ENCODE measurements around the gene TCF12. TPM values are rescaled to one million over a fixed set of nuclear protein-coding genes. Genes with fewer than 3 reads are reported as not detected.

TCF12 gene
- total RNA-seq, 1 donor from 2014 or later, result 194 TPM

DNA sequence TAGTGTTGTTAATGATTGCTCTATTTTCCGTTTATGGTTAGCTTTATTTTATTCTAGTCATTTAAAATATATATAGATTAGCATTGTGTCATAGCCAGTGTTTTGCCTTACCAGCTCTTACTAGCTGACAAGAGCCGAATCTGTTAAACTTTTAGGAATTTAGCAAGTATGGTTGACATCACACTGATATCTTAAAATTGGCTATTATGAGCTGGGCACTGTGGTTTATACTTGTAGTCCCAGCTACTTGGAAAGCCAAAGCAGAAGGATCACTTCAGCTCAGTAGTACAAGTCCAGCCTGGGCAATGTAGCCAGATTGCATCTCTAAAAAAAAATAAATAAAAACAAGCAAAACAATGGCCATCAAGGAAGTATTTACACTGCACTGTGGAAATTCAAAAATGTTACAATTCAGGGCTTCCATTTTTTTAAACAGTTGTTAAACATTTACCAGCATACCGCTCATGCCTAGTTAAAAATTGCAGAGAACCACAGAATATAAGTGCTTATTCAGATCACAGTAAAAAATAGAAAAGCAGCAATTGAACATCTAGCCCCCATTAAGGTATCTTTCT lies 249.5 kb downstream of the TCF12 start:
- DNase-seq (ENCODE audit: low spot score in 2 of 2, unreplicated experiment in 2 of 2), result no peak
- peaks cover 6% of the 10 kb centered on the region for H3K9me3 Mint-ChIP-seq
- no peaks in the 10 kb centered on the region for H3K27me3 Mint-ChIP-seq (ENCODE audit: low read depth)
- TF ChIP-seq, protein P1, sequence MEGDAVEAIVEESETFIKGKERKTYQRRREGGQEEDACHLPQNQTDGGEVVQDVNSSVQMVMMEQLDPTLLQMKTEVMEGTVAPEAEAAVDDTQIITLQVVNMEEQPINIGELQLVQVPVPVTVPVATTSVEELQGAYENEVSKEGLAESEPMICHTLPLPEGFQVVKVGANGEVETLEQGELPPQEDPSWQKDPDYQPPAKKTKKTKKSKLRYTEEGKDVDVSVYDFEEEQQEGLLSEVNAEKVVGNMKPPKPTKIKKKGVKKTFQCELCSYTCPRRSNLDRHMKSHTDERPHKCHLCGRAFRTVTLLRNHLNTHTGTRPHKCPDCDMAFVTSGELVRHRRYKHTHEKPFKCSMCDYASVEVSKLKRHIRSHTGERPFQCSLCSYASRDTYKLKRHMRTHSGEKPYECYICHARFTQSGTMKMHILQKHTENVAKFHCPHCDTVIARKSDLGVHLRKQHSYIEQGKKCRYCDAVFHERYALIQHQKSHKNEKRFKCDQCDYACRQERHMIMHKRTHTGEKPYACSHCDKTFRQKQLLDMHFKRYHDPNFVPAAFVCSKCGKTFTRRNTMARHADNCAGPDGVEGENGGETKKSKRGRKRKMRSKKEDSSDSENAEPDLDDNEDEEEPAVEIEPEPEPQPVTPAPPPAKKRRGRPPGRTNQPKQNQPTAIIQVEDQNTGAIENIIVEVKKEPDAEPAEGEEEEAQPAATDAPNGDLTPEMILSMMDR (IDR thresholded peaks at IDR 0.05; ENCODE audit: unreplicated experiment), result no peak
- H3K4me1 Mint-ChIP-seq, result peaks cover 4% of the 10 kb centered on the region
- H3K36me3 Mint-ChIP-seq, result peaks cover 20% of the 10 kb centered on the region
- no peak overlapping the region for H3K4me3 Mint-ChIP-seq
- no peak overlapping the region for H3K27ac Mint-ChIP-seq

DNA sequence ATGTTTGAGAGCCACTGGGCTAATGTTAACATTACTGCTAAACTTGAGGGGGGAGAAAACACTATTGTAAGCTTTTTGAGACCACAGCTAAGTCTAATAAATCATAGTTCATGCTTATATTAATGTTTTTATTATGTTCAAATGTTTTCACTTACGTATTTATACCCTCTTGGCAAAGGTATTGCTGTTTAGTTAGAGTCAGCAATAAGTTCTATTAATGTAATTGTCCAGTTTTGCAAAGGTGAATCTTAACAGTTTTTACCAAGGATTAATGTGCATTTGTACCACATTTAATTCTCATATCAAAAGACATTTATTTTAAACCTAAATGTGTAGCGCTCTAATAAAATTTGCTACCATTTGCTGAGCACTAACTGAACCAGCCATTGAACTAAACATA lies 251.2 kb downstream of the TCF12 start:
- TF ChIP-seq, protein P1 (IDR thresholded peaks at IDR 0.05; ENCODE audit: unreplicated experiment), result no peak
- Mint-ChIP-seq H3K4me3 (no peak overlapping the region), H3K9me3 (no peaks in the 10 kb centered on the region), H3K36me3 (peaks cover 20% of the 10 kb centered on the region), H3K27me3 (ENCODE audit: low read depth) (no peaks in the 10 kb centered on the region), H3K27ac (no peak overlapping the region), H3K4me1 (peaks cover 4% of the 10 kb centered on the region)
- DNase-seq (ENCODE audit: low spot score in 2 of 2, unreplicated experiment in 2 of 2), result no peak

DNA sequence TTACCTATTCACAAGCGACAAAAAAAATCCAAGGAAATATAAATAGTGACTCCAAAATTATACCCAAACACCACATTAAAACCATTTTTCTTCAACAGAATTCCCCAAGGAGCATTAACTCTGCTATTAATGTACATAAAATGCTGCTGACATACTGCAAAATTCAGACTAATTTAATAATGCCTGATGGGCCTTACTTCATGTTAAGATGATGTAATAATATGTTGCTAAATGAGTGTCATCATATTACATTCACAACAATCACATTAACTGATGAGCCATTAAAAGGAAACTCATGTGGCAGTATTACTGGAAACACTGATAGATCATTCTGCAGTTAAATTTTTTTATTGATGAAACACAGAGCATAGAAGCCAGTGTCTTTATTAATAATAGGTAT lies 253.0 kb downstream of the TCF12 start:
- Mint-ChIP-seq H3K4me3 (no peak overlapping the region), H3K36me3 (peaks cover 23% of the 10 kb centered on the region), H3K27ac (no peak overlapping the region), H3K27me3 (ENCODE audit: low read depth) (no peaks in the 10 kb centered on the region), H3K9me3 (no peaks in the 10 kb centered on the region), H3K4me1 (peaks cover 4% of the 10 kb centered on the region)
- no peak for DNase-seq (ENCODE audit: low spot score in 2 of 2, unreplicated experiment in 2 of 2)
- TF ChIP-seq, protein P1 (IDR thresholded peaks at IDR 0.05; ENCODE audit: unreplicated experiment), result no peak

DNA sequence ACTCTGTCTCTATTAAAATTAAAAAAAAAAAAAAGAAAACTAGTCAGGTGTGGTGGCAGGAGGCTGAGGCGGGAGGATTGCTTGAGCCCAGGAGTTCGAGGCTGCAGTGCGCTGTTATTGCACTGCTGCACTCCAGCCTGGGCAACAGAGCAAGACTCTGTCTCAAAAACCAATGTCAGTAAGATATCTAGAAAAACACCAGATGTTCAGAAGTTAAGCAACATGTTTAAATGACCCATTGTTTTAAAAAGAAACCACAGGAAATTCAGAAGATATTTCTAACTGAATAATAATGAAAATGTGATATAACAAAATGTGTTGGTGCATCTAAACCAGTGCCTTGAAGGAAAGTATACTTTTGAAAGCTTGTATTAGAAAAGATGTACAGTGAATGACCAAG lies 254.5 kb downstream of the TCF12 start:
- no peaks in the 10 kb centered on the region for H3K9me3 Mint-ChIP-seq
- peaks cover 4% of the 10 kb centered on the region for H3K4me1 Mint-ChIP-seq
- no peak for DNase-seq (ENCODE audit: low spot score in 2 of 2, unreplicated experiment in 2 of 2)
- peaks cover 24% of the 10 kb centered on the region for H3K36me3 Mint-ChIP-seq
- TF ChIP-seq, protein P1 (IDR thresholded peaks at IDR 0.05; ENCODE audit: unreplicated experiment), result no peak
- H3K27me3 Mint-ChIP-seq (ENCODE audit: low read depth), result no peaks in the 10 kb centered on the region
- no peak overlapping the region for H3K4me3 Mint-ChIP-seq
- no peak overlapping the region for H3K27ac Mint-ChIP-seq

DNA sequence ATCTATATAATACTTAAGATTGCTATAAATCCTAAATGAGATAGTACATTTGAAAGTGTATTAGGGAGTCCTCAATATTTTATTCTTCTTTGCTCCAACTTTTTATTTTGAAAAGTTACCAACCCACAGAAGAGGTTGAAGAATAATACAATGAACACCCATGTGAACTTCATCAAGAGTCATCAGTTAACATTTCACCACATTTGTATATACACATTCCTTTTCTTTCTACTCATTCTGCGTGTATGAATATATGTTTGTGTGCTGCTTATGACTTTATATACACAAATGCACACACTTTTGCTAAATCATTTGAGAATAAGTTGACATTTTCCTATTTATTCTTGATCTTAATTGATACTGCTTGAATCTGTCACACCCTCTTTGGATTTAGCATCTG lies 264.6 kb downstream of the TCF12 start:
- Mint-ChIP-seq H3K27ac (no peak overlapping the region), H3K27me3 (ENCODE audit: low read depth) (no peaks in the 10 kb centered on the region), H3K4me1 (peaks cover 8% of the 10 kb centered on the region), H3K9me3 (peaks cover 15% of the 10 kb centered on the region), H3K4me3 (no peak overlapping the region), H3K36me3 (peaks cover 26% of the 10 kb centered on the region)
- TF ChIP-seq, protein P1 (IDR thresholded peaks at IDR 0.05; ENCODE audit: unreplicated experiment), result no peak
- no peak for DNase-seq (ENCODE audit: low spot score in 2 of 2, unreplicated experiment in 2 of 2)

Measured in mesothelial cell of epicardium (in vitro differentiated cells).